ENCODE measurements around the gene BTN1A1. TPM values are rescaled to one million over a fixed set of nuclear protein-coding genes. Genes with fewer than 3 reads are reported as not detected.

Gene BTN1A1
- total RNA-seq, 4 donors from 2014 or later: not detected

DNA sequence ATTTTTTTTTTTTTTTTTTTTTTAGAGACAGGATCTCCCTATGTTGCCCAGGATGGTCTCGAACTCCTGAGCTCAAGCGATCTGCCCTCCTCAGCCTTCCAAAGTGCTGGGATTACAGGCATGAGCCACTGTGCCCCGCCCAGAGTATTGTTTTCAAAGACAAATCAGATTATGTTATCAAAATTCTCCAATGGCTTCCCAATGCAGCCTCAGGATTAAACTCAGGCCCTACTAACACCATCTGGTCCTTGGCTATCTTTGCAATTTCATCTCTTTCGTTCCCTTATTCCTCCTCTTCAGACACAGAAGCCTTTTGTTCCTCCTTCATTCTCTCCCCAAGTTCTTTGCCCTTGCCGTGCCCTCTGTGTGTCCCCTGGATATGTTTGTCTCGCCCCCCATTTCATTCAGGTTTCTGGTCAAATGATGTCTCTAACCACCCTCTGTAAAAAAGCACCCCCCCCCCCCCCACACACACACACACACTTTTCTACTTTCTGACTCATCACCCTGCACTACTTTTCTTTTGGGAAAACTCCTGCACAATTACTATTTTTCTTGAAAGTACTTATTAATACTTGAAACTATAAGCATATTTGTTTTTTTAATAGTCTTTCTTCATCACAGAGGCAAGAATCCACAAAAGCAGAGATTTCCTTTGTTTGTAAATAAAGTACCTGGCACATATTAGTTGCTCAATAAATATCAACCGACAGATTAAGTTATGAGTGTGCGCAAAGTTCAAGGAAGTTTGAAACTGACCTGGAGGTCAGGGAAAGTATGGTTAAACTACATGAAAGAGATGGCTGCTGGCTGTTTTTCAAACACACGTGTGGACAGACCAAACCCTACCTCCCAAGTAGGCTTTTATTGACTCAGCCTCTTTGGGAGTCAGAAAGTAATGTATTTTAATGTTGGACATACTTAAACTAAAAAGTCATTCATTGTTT is 16.7 kb downstream of the BTN1A1 start:
- peaks cover 0 to 9% (median 0%) of the 10 kb centered on the region in 3 donors for H3K4me1 ChIP-seq
- DNase-seq: no peak
- TF ChIP-seq, protein P1, sequence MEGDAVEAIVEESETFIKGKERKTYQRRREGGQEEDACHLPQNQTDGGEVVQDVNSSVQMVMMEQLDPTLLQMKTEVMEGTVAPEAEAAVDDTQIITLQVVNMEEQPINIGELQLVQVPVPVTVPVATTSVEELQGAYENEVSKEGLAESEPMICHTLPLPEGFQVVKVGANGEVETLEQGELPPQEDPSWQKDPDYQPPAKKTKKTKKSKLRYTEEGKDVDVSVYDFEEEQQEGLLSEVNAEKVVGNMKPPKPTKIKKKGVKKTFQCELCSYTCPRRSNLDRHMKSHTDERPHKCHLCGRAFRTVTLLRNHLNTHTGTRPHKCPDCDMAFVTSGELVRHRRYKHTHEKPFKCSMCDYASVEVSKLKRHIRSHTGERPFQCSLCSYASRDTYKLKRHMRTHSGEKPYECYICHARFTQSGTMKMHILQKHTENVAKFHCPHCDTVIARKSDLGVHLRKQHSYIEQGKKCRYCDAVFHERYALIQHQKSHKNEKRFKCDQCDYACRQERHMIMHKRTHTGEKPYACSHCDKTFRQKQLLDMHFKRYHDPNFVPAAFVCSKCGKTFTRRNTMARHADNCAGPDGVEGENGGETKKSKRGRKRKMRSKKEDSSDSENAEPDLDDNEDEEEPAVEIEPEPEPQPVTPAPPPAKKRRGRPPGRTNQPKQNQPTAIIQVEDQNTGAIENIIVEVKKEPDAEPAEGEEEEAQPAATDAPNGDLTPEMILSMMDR (IDR thresholded peaks at IDR 0.05): no peak
- TF ChIP-seq POLR2A (IDR thresholded peaks at IDR 0.05): no peak
- no peaks in the 10 kb centered on the region for H3K36me3 ChIP-seq
- H3K27ac ChIP-seq: no peak overlapping the region
- H3K4me3 ChIP-seq: no peak overlapping the region
- H3K27me3 ChIP-seq: no peaks in the 10 kb centered on the region
- H3K9me3 ChIP-seq: no peaks in the 10 kb centered on the region
- intact Hi-C loops (cut with DNase I): no loop called here
- 80% methylated on average over 9 of the region's 9 CpGs for WGBS, 2 donors

DNA sequence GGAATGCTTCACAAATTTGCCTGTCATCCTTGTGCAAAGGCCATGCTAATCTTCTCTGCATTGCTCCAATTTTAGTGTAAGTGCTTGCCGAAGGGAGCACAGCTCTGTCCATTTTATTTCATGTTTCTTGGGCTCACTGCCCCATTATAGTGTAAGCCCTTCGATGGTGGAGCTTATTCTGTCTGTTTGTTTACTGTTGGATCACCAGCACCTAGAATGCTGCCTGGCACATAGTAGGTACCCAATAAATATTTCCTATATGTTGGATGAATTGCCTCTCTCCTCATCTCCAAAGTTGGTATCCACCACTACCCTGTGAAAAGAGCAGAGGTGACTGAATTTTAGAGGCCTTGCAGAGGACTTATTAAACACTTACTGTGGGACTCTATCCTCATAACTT is 19.3 kb downstream of the BTN1A1 start:
- Histone ChIP-seq H3K4me3 (no peak overlapping the region), H3K27ac (no peak overlapping the region), H3K4me1 (peaks cover 0 to 35% (median 0%) of the 10 kb centered on the region in 3 donors), H3K9me3 (no peaks in the 10 kb centered on the region), H3K36me3 (no peaks in the 10 kb centered on the region), H3K27me3 (no peaks in the 10 kb centered on the region)
- no peak for DNase-seq
- intact Hi-C loops (cut with DNase I): no loop called here
- 85 to 91% methylated on average over 2 of the region's 2 CpGs for WGBS, 2 donors
- TF ChIP-seq, protein P1 (IDR thresholded peaks at IDR 0.05): no peak
- no peak for TF ChIP-seq POLR2A (IDR thresholded peaks at IDR 0.05)

DNA sequence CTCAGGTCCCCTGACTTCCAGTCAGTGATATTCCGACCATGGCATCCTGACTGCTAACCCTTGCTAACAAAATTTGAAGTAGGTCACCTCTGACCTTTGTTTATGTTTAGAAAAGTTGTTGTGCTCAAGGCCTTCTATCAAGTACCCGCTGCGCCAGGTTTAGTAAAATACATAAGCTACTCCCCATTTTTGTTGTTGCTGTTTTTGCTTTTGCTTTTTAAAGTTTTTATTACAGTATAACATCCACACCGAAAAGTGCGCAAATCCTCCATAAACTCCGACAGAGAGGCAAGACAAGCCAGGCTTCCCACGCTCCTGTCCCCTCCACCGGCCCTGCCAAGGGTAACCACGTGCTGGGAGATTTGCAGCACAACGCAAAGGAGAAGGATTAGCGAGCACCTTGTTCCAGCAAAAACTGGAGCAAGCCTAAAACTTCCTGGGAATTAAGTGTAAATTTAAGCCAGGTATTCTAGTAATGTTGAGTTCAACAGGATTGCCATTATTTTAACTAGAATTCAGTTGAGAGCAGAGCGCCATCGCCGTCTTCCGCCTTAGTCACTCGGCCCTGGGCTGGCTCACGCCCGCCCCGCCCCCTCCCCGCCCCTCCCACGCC is 20.2 kb downstream of the BTN1A1 start:
- no peak for DNase-seq
- intact Hi-C loops (cut with DNase I): no loop called here
- H3K27ac ChIP-seq: peak overlapping the region; percentile 95 to 97 (median 96)
- no peaks in the 10 kb centered on the region for H3K27me3 ChIP-seq
- no peaks in the 10 kb centered on the region for H3K36me3 ChIP-seq
- peak overlapping the region; percentile 59 to 73 (median 64) for H3K4me3 ChIP-seq
- TF ChIP-seq POLR2A (IDR thresholded peaks at IDR 0.05): no peak
- TF ChIP-seq, protein P1 (IDR thresholded peaks at IDR 0.05): no peak
- 18 to 21% methylated on average over 16 of the region's 21 CpGs for WGBS, 2 donors
- no peaks in the 10 kb centered on the region for H3K9me3 ChIP-seq
- peaks cover 0 to 37% (median 0%) of the 10 kb centered on the region in 3 donors for H3K4me1 ChIP-seq

DNA sequence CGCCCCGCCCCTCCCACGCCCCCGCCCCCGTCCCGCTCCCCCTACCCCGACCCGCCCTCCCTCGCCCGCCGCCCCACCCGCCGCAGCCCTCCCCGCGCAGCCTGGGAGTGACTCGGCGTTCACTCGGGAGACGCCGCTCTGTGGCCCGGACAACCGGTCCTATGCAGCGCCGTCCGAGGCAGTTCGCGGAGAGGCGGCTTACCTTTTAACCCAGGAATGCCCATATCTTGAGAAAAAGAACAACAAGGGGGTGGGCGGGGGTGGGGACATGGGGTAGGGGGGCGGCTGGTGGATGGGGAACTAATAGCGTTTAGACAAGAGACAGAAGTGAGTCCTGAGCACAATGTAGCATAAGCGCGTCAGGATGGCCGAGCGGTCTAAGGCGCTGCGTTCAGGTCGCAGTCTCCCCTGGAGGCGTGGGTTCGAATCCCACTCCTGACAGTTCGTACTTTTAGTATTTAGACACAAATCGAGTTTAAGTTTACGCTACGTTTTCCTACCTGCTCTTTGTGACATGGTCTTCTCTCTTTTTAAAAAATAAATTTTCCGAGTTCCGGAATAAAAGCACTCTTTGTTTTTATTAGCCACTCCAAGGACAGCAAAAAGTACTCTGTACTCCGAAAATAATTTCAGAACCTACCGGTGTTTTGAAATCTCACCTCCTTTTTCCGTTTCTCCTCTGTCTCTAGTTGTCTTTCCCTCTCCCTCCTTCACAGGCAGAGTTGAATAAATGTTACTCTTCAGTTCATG is 20.9 kb downstream of the BTN1A1 start:
- TF ChIP-seq, protein P1 (IDR thresholded peaks at IDR 0.05): peak in 2 of 6 experiments; percentile 8 to 11
- TF ChIP-seq POLR2A (IDR thresholded peaks at IDR 0.05): peak in 1 of 4 donors; percentile 26
- intact Hi-C loops (cut with DNase I): no loop called here
- Histone ChIP-seq H3K4me1 (peaks cover 0 to 37% (median 0%) of the 10 kb centered on the region in 3 donors), H3K27ac (peak overlapping the region; percentile 95 to 97 (median 96)), H3K9me3 (no peaks in the 10 kb centered on the region), H3K27me3 (no peaks in the 10 kb centered on the region), H3K4me3 (peak overlapping the region; percentile 59 to 73 (median 64)), H3K36me3 (no peaks in the 10 kb centered on the region)
- peak; percentile 31 for DNase-seq
- WGBS, 2 donors: 1% methylated on average over 19 to 25 of the region's 49 CpGs
